Liver (tissue), 3 donors: Measurements from ENCODE around the gene FSD2.

Experiments
- ATF3 ChIP-seq: IDR thresholded peaks from 2 replicates; pipeline ENCODE4 v1.6.1; 2016; ENCODE audit warnings: antibody characterized with exemption
- EGR1 ChIP-seq, 2 donors: IDR thresholded peaks; 2 replicates each; pipeline ENCODE4 v1.6.1; 2016 to 2018; ENCODE audit warnings: antibody characterized with exemption in 2 of 2, low read depth in 2 of 2
- FOXA1 ChIP-seq: IDR thresholded peaks from 2 replicates; pipeline ENCODE4 v1.6.1; 2016; ENCODE audit warnings: antibody characterized with exemption
- GABPA ChIP-seq, 2 donors: IDR thresholded peaks in 1 of 2; conservative IDR thresholded peaks in 1 of 2; 2 replicates each; pipeline ENCODE4 v1.6.1; 2016; ENCODE audit warnings: antibody characterized with exemption in 2 of 2, mild to moderate bottlenecking in 1 of 2, moderate library complexity in 1 of 2
- HNF4G ChIP-seq: IDR thresholded peaks from 2 replicates; pipeline ENCODE4 v1.6.1; 2016; ENCODE audit warnings: antibody characterized with exemption
- RXRA ChIP-seq, 2 donors: IDR thresholded peaks; 2 replicates each; pipeline ENCODE4 v1.6.1; 2017 to 2018; ENCODE audit warnings: antibody characterized with exemption in 2 of 2, mild to moderate bottlenecking in 1 of 2
- YY1 ChIP-seq: IDR thresholded peaks from 2 replicates; pipeline ENCODE4 v1.6.1; 2016; ENCODE audit warnings: antibody characterized with exemption, mild to moderate bottlenecking
- TF ChIP-seq, protein P1 (sequence below): fragments of 150-350 bp; IDR thresholded peaks from 2 replicates; pipeline ENCODE4 v1.5.1; 2017; ENCODE audit warnings: improper control_type of control experiment, low read depth, low read length; ENCODE audit not compliant: missing input control
- TF ChIP-seq, protein P2 (sequence below): IDR thresholded peaks from 2 replicates; pipeline ENCODE4 v1.6.1; 2016; ENCODE audit warnings: antibody characterized with exemption, mild to moderate bottlenecking
- TF ChIP-seq, protein P3 (sequence below): IDR thresholded peaks from 2 replicates; pipeline ENCODE4 v1.6.1; 2016; ENCODE audit warnings: antibody characterized with exemption
- donor health status: healthy.
- donor health status: healthy.

DNA sequence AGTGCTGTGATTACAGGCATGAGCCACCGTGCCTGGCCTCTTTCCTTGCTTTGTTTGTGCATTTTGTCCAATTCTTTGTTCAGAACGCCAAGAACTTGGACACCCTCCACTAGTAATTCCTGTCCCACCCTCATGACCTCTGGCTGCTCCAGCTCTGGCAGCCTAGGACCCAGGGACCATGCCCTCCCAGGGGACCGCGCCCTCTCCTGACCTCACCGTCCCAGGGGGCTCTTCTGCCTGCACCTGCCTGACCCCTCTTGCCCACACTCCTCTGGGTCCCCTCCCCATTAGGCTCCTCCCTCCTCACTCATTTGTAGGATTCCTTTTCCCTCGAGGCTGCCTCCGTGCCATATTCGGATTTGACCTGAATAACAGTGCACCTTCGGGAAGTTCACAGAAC is 41.1 kb downstream of the FSD2 start:
- TF ChIP-seq FOXA1 (no peak), YY1 (no peak), ATF3 (no peak), GABPA (IDR thresholded peaks at IDR 0.05 in 1 of 2, conservative IDR thresholded peaks at IDR 0.05 in 1 of 2) (no peak), HNF4G (no peak), EGR1 (IDR thresholded peaks at IDR 0.05; ENCODE audit: low read depth in 2 of 2) (no peak), RXRA (IDR thresholded peaks at IDR 0.05) (no peak)
- TF ChIP-seq, protein P1, sequence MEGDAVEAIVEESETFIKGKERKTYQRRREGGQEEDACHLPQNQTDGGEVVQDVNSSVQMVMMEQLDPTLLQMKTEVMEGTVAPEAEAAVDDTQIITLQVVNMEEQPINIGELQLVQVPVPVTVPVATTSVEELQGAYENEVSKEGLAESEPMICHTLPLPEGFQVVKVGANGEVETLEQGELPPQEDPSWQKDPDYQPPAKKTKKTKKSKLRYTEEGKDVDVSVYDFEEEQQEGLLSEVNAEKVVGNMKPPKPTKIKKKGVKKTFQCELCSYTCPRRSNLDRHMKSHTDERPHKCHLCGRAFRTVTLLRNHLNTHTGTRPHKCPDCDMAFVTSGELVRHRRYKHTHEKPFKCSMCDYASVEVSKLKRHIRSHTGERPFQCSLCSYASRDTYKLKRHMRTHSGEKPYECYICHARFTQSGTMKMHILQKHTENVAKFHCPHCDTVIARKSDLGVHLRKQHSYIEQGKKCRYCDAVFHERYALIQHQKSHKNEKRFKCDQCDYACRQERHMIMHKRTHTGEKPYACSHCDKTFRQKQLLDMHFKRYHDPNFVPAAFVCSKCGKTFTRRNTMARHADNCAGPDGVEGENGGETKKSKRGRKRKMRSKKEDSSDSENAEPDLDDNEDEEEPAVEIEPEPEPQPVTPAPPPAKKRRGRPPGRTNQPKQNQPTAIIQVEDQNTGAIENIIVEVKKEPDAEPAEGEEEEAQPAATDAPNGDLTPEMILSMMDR = no peak
- TF ChIP-seq, protein P2, sequence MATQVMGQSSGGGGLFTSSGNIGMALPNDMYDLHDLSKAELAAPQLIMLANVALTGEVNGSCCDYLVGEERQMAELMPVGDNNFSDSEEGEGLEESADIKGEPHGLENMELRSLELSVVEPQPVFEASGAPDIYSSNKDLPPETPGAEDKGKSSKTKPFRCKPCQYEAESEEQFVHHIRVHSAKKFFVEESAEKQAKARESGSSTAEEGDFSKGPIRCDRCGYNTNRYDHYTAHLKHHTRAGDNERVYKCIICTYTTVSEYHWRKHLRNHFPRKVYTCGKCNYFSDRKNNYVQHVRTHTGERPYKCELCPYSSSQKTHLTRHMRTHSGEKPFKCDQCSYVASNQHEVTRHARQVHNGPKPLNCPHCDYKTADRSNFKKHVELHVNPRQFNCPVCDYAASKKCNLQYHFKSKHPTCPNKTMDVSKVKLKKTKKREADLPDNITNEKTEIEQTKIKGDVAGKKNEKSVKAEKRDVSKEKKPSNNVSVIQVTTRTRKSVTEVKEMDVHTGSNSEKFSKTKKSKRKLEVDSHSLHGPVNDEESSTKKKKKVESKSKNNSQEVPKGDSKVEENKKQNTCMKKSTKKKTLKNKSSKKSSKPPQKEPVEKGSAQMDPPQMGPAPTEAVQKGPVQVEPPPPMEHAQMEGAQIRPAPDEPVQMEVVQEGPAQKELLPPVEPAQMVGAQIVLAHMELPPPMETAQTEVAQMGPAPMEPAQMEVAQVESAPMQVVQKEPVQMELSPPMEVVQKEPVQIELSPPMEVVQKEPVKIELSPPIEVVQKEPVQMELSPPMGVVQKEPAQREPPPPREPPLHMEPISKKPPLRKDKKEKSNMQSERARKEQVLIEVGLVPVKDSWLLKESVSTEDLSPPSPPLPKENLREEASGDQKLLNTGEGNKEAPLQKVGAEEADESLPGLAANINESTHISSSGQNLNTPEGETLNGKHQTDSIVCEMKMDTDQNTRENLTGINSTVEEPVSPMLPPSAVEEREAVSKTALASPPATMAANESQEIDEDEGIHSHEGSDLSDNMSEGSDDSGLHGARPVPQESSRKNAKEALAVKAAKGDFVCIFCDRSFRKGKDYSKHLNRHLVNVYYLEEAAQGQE = no peak
- TF ChIP-seq, protein P3, sequence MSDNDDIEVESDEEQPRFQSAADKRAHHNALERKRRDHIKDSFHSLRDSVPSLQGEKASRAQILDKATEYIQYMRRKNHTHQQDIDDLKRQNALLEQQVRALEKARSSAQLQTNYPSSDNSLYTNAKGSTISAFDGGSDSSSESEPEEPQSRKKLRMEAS = no peak
